Astrocyte (in vitro differentiated cells and primary cell): ENCODE measurements around the gene KDM1B. TPM values are rescaled to one million over a fixed set of nuclear protein-coding genes. Genes with fewer than 3 reads are reported as not detected.

Experiments
- DNase-seq: peaks from one replicate; pipeline ENCODE4 v3.0.0-alpha.2; 2010; ENCODE audit warnings: low read depth
- FAIRE-seq: peaks from 2 replicates; lab custom pipeline; 2011; peaks lifted over from hg19 to GRCh38; lab: Jason Lieb, UNC
- H2AFZ ChIP-seq: 2 replicates; pipeline ENCODE4 v1.6.0; 2012; ENCODE audit warnings: low read depth, low read length, inconsistent platforms
- H3K27ac ChIP-seq: 2 replicates; pipeline ENCODE4 v1.5.1; 2011; ENCODE audit warnings: low read depth, low read length, inconsistent platforms
- H3K27me3 ChIP-seq: 2 replicates; pipeline ENCODE4 v1.6.0; 2011; ENCODE audit warnings: low read length, inconsistent platforms; ENCODE audit not compliant: insufficient read depth
- H3K36me3 ChIP-seq: 2 replicates; pipeline ENCODE4 v1.5.1; 2011; ENCODE audit warnings: low read length, inconsistent platforms; ENCODE audit not compliant: insufficient read depth
- H3K4me1 ChIP-seq: 2 replicates; pipeline ENCODE4 v1.5.1; 2011; ENCODE audit warnings: low read length, inconsistent platforms; ENCODE audit not compliant: insufficient read depth
- H3K4me2 ChIP-seq: 2 replicates; pipeline ENCODE4 v1.6.0; 2012; ENCODE audit warnings: low read length, inconsistent platforms
- H3K4me3 ChIP-seq: 2 replicates; pipeline ENCODE4 v1.5.1; 2011; ENCODE audit warnings: low read depth, mild to moderate bottlenecking, low read length, inconsistent platforms; ENCODE audit not compliant: insufficient read depth
- H3K79me2 ChIP-seq: 2 replicates; pipeline ENCODE4 v1.6.0; 2012; ENCODE audit warnings: mild to moderate bottlenecking, low read length, inconsistent platforms; ENCODE audit not compliant: insufficient read depth
- H3K9ac ChIP-seq: 2 replicates; pipeline ENCODE4 v1.6.0; 2012; ENCODE audit warnings: mild to moderate bottlenecking, low read length, inconsistent platforms
- H3K9me3 ChIP-seq: 2 replicates; pipeline ENCODE4 v1.5.1; 2012; ENCODE audit warnings: low read depth, mild to moderate bottlenecking, low read length, inconsistent platforms; ENCODE audit not compliant: insufficient read depth
- H4K20me1 ChIP-seq: 2 replicates; pipeline ENCODE4 v1.6.0; 2012; ENCODE audit warnings: low read length, inconsistent platforms; ENCODE audit not compliant: insufficient read depth
- H3K27ac Mint-ChIP-seq: one replicate; pipeline ENCODE4 v1.8.0; 2021; ENCODE audit warnings: mild to moderate bottlenecking, mixed read lengths; ENCODE audit not compliant: unreplicated experiment
- H3K27me3 Mint-ChIP-seq: one replicate; pipeline ENCODE4 v1.8.0; 2021; ENCODE audit warnings: low read depth, mixed read lengths; ENCODE audit not compliant: unreplicated experiment
- H3K36me3 Mint-ChIP-seq: one replicate; pipeline ENCODE4 v1.8.0; 2021; ENCODE audit warnings: low read depth, mixed read lengths; ENCODE audit not compliant: unreplicated experiment
- H3K4me1 Mint-ChIP-seq: one replicate; pipeline ENCODE4 v1.8.0; 2021; ENCODE audit warnings: low read depth, mixed read lengths; ENCODE audit not compliant: unreplicated experiment
- H3K4me3 Mint-ChIP-seq: one replicate; pipeline ENCODE4 v1.8.0; 2021; ENCODE audit warnings: mild to moderate bottlenecking, moderate library complexity, mixed read lengths; ENCODE audit not compliant: unreplicated experiment
- H3K9me3 Mint-ChIP-seq: one replicate; pipeline ENCODE4 v1.8.0; 2021; ENCODE audit warnings: mild to moderate bottlenecking, mixed read lengths; ENCODE audit not compliant: unreplicated experiment
- CTCF ChIP-seq: IDR thresholded peaks from 2 replicates; pipeline ENCODE4 v1.5.1; 2011; ENCODE audit warnings: low read depth, mild to moderate bottlenecking, inconsistent platforms, low read length, moderate library complexity; ENCODE audit not compliant: insufficient read depth
- EZH2 ChIP-seq: IDR thresholded peaks from 2 replicates; pipeline ENCODE4 v1.6.1; 2012; ENCODE audit warnings: mild to moderate bottlenecking, low read length, inconsistent platforms; ENCODE audit not compliant: insufficient read depth
- total RNA-seq: library from RNA; stranded (reverse); gene quantifications from 2 replicates; pipeline ENCODE4 v1.2.1, GENCODE V29; 2021

The KDM1B gene
- total RNA-seq, 1 donor from 2014 or later = 16.5 TPM

DNA sequence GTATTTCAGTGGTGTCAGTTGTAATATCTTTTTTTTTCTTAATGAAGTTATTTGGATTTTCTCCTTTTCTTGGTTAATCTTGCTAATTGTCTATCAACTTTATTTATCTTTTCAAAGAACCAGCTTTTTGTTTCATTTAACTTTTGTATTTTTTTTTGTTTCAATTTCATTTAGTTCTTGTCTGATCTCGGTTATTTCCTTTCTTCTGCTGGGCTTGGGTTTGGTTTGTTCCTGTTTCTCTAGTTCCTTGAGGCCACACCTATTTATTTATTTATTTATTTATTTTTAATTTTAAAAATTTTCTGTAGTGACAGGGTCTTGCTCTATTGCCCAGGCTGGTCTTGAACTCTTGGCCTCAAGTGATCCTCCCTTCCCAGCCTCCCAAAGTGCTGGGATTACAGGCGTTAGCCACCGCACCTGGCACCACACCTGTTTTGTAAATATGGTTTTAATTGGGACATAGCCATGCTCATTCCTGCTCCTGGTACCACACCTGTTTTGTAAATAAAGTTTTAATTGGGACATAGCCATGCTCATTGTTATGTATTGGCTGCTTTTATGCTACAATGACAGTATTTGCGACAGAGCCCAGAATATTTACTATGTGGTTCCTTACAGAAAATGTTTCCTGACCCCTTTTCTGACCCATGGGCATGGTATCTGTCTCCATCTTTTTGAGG, 22.2 kb downstream of the KDM1B start:
- H3K79me2 ChIP-seq = no peaks in the 10 kb centered on the region
- H3K27ac Mint-ChIP-seq = no peak overlapping the region
- no peak for TF ChIP-seq EZH2
- no peak for TF ChIP-seq CTCF
- peaks cover 12% of the 10 kb centered on the region for H3K36me3 Mint-ChIP-seq
- H3K9me3 ChIP-seq = no peaks in the 10 kb centered on the region
- no peaks in the 10 kb centered on the region for H3K27me3 Mint-ChIP-seq
- H3K36me3 ChIP-seq = no peaks in the 10 kb centered on the region
- no peaks in the 10 kb centered on the region for H3K9me3 Mint-ChIP-seq
- H3K27me3 ChIP-seq = no peaks in the 10 kb centered on the region
- H4K20me1 ChIP-seq = no peaks in the 10 kb centered on the region
- H3K4me2 ChIP-seq = no peak overlapping the region
- no peak overlapping the region for H3K4me3 Mint-ChIP-seq
- no peak overlapping the region for H3K9ac ChIP-seq
- no peak overlapping the region for H2AFZ ChIP-seq
- no peak overlapping the region for H3K4me3 ChIP-seq
- peaks cover 2% of the 10 kb centered on the region for H3K4me1 Mint-ChIP-seq
- no peaks in the 10 kb centered on the region for H3K4me1 ChIP-seq
- FAIRE-seq (no peak), DNase-seq (no peak)
- no peak overlapping the region for H3K27ac ChIP-seq

GRCh38 chr6:18178960-18179615, 23.9 kb downstream of the KDM1B start:
- no peak for TF ChIP-seq CTCF
- TF ChIP-seq EZH2 = no peak
- no peaks in the 10 kb centered on the region for H4K20me1 ChIP-seq
- Mint-ChIP-seq H3K27me3 (no peaks in the 10 kb centered on the region), H3K27ac (no peak overlapping the region), H3K9me3 (no peaks in the 10 kb centered on the region), H3K36me3 (peaks cover 12% of the 10 kb centered on the region), H3K4me3 (no peak overlapping the region), H3K4me1 (peaks cover 2% of the 10 kb centered on the region)
- H2AFZ ChIP-seq = no peak overlapping the region
- DNase-seq (no peak), FAIRE-seq (no peak)
- no peaks in the 10 kb centered on the region for H3K9me3 ChIP-seq
- no peak overlapping the region for H3K4me3 ChIP-seq
- no peak overlapping the region for H3K4me2 ChIP-seq
- H3K27me3 ChIP-seq = no peaks in the 10 kb centered on the region
- H3K79me2 ChIP-seq = no peaks in the 10 kb centered on the region
- H3K27ac ChIP-seq = no peak overlapping the region
- no peaks in the 10 kb centered on the region for H3K4me1 ChIP-seq
- H3K9ac ChIP-seq = no peak overlapping the region
- no peaks in the 10 kb centered on the region for H3K36me3 ChIP-seq
